ENCODE results near the gene CGRRF1.

The CGRRF1 gene

GRCh38 chr14:54577494-54577893 is 67.8 kb downstream of the CGRRF1 start (continued):
- no peak for TF ChIP-seq ZNF518A (tag by site-specific recombination; conservative IDR thresholded peaks at IDR 0.05; ENCODE audit: low read depth)
- TF ChIP-seq IKZF3 (tag by site-specific recombination; IDR thresholded peaks at IDR 0.05) = no peak

GRCh38 chr14:54577977-54578376 is 68.3 kb downstream of the CGRRF1 start:
- Histone ChIP-seq H3K4me3 (ENCODE audit: low read depth, low read length) (no peak overlapping the region), H3K27ac (ENCODE audit: extremely low read depth, low read depth, low read length) (no peak overlapping the region), H3K36me3 (ENCODE audit: control insufficient read depth in 2 of 2, insufficient read depth in 1 of 2, low read length in 2 of 2) (no peaks in the 10 kb centered on the region; a peak in 1 of 3 replicates), H3K4me1 (ENCODE audit: control insufficient read depth, insufficient read depth, low read length) (no peaks in the 10 kb centered on the region), H3K9me3 (ENCODE audit: control insufficient read depth, insufficient read depth, low read depth, low read length) (no peaks in the 10 kb centered on the region)
- POLR2A ChIA-PET = interaction anchor here (1.0 kb wide), 1 partner anchor 11 kb away, joined by 5 read pairs; the partner anchor contains the start of gene SAMD4A
- CTCF ChIA-PET = interaction anchor here (0.6 kb wide), 1 partner anchor 113 kb away, joined by 4 read pairs; no protein-coding TSS in a partner anchor
- TF ChIP-seq ZNF664 (tag by site-specific recombination; IDR thresholded peaks at IDR 0.05) (0 out of 2 replicates have a peak, but pooled peaks have one; percentile 45), ZNF670 (tag by site-specific recombination; IDR thresholded peaks at IDR 0.05; ENCODE audit: low read depth) (no peak), ZNF155 (tag by site-specific recombination; IDR thresholded peaks at IDR 0.05) (no peak)

- no peak overlapping the region for H3K27ac ChIP-seq (ENCODE audit: extremely low read depth, low read depth, low read length)
- ChIA-PET CTCF (interaction anchor here (0.6 to 2.7 kb wide), 3 partner anchors 15 to 111 kb away, joined by 3 to 11 read pairs (median 4); no protein-coding TSS in a partner anchor), POLR2A (no interaction called here)
- no peak overlapping the region for H3K4me3 ChIP-seq (ENCODE audit: low read depth, low read length)
- H3K9me3 ChIP-seq (ENCODE audit: control insufficient read depth, insufficient read depth, low read depth, low read length) = no peaks in the 10 kb centered on the region
- H3K4me1 ChIP-seq (ENCODE audit: control insufficient read depth, insufficient read depth, low read length) = no peaks in the 10 kb centered on the region
- H3K36me3 ChIP-seq (ENCODE audit: control insufficient read depth in 2 of 2, insufficient read depth in 1 of 2, low read length in 2 of 2) = no peaks in the 10 kb centered on the region; a peak in 1 of 3 replicates
- no peak for TF ChIP-seq ATF2 (tag by site-specific recombination; IDR thresholded peaks at IDR 0.05; ENCODE audit: low read depth)
- TF ChIP-seq ZNF701 (tag by site-specific recombination; IDR thresholded peaks at IDR 0.05) = no peak
- no peak for TF ChIP-seq GLI4 (tag by site-specific recombination; IDR thresholded peaks at IDR 0.05)
- TF ChIP-seq PRDM6 (tag by site-specific recombination; IDR thresholded peaks at IDR 0.05) = no peak
- no peak for TF ChIP-seq SCRT2 (tag by site-specific recombination; IDR thresholded peaks at IDR 0.05)
- no peak for TF ChIP-seq ZNF518A (tag by site-specific recombination; conservative IDR thresholded peaks at IDR 0.05; ENCODE audit: low read depth)
- TF ChIP-seq ZBTB48 (tag by site-specific recombination; IDR thresholded peaks at IDR 0.05) = no peak
- TF ChIP-seq ZNF324 (tag by site-specific recombination; IDR thresholded peaks at IDR 0.05) = no peak
- TF ChIP-seq ZBTB11 (tag by site-specific recombination; conservative IDR thresholded peaks at IDR 0.05; ENCODE audit: low read depth) = no peak
- TF ChIP-seq ZNF560 (tag by site-specific recombination; IDR thresholded peaks at IDR 0.05; ENCODE audit: borderline replicate concordance) = no peak
- no peak for TF ChIP-seq ZSCAN16 (tag by site-specific recombination; IDR thresholded peaks at IDR 0.05)
These were observed 69.9 kb downstream of the CGRRF1 start for GRCh38 chr14:54579621-54580020.
